Femur (tissue), 1 donor: Measurements from ENCODE around the gene HIF1A.
"Not testable (repeated sequence)": the region's sequence is repeated elsewhere in the genome, so short reads cannot be mapped to it uniquely, and the experiment has no call there.

ENCODE experiments used
- DNase-seq: peaks from one replicate; pipeline ENCODE4 v3.0.0-alpha.2; 2017

The HIF1A gene

GRCh38 chr14:61710853-61711817 lies 15.8 kb downstream of the HIF1A start:
- DNase-seq = no peak

DNA sequence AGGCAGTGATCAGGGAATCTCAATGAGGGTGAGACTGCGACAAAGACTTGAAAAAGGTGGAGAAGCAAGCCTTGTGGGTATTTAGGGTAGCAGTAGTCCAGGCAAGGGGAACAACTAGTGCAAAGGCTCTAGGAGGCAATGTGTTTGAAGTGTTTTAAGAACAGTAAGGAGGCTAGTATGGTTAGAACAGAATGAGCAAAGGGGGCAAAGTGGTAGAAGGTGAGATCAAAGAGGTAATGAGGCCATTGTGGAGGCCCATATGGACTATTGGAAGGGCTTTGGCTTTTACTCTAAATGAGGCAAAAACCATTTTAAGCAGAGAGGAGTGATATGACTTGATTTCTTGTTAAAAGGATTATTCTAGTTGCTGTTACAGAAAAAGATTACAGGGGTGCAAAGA lies 16.8 kb downstream of the HIF1A start:
- no peak for DNase-seq

DNA sequence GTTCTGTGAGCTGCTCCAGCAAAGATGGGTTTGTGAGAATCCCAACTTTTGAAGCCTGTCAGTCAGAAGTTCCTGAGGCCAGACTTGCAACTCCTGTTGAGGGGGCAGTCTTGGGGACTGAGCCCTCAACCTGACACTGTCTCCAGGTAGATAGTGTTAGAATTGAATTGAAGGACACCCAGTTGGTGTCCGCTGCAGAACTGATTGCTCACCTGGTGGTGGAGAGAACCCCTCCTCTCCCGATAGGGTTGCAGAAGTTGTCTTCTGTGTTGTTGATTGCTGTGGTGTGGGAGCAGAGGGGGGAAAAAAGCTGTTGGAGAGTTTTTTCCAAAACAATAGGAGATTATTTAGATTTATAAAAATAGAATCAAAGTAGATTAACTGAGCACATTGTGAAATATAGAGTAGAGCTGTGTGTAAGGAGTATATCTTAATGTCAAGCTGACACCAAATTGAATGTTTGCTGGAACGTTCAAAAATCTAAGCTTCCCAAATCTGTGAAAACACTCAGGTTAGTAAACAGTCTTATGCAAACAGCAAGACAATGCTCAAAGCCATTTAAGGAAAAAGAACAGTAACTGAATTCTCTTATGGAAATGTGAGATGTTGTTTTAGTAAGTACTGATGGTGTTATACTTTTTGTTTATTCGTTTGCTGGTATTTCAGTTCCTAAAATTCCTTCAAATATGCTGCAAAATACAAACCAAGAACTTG lies 18.6 kb downstream of the HIF1A start:
- no peak for DNase-seq

DNA sequence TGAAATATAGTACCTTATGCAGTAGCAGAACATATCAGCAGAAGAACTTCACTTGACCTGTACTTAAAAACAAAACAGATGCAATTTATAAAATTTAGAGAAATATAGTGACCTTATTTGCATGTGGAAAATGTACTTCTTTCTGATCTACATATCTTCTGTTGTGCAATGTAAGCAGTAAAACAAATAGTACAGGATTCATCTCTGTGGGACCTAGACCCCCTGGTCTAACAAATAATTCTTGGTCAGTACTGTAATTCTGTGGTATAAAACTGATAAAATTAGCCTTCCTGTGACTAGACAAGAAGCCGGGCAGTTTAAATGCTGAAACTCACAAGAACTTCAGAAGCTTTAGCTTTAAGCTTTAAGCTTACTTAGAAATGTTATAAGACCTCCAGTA lies 21.6 kb downstream of the HIF1A start:
- no peak for DNase-seq

DNA sequence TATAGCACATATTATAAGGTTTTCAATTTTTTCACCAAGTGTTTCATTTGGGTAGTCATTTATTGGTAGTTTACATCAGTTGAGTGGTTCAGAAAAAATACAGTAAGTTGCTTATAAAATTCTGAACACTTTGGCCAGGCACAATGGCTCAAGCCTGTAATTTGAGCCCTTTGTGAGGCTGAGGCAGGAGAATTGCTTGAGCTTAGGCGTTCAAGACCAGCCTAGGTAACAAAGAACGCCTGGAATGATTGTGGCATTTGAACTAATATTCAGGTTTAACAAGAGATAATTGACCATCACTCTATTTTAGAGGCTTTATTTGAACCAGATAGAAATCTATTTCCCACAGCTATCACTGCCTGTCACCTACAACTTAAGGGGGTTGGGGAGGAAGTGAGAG lies 22.7 kb downstream of the HIF1A start:
- DNase-seq = no peak

DNA sequence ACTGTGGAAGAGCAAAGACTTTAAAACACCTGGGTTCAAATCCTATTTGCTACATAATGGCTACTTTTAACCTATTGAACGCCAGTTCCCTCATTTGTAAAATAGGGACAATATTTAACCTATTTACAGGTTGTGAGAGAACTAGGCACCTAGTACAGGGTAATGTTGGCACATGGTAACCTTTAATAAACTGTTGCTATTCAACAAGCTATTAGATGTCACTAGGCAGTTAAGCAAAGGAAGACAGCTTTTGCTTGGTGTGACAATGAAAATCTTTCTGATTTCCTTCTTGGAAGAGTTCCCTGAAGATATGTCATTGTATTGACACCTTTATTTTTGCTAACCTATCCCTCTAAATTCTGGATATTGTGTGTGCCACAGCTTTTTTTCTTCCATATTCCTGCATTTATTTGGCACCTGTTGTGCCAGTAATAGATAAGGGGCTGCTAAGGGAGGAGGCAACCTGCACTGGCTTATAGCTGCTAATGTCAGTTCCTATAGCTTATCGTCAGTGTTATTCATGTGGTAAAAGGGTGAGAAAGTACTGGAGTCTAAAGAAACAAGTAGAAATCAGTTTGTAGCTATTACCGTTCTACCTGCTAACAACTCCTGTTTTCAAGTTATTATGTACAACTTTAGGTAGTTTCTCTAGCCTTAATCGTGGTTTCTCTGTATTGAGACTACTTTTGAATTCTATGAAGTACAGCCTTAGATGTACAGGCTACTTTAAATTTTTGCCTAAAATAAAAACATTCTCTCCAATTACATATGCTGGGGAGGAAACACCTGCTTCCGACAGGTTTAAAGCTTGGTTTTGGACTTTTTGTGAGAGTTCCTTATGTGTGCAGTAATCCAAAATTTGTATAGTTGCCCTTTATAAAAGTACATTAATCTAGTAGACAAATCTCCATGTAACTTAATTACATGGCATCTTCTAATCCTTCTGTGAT lies 24.3 kb downstream of the HIF1A start:
- no peak for DNase-seq

- DNase-seq = no peak
Measured at GRCh38 chr14:61720294-61720661, 25.0 kb downstream of the HIF1A start.

DNA sequence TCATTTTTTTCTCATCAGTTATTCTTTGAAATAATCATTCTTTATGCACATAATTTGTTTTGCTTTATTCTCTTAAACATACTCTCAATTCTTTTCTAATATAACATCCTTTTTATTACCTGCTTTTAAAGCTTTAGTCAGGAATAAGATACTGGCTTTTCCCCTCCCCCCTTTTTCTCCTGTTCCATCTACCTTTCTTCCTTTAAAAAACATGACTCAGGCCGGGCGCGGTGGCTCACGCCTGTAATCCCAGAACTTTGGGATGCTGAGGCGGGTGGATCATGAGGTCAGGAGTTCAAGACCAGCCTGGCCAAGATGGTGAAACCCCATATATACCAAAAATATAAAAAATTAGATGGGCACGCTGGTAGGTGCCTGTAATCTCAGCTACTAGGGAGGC lies 25.4 kb downstream of the HIF1A start:
- no peak for DNase-seq

DNA sequence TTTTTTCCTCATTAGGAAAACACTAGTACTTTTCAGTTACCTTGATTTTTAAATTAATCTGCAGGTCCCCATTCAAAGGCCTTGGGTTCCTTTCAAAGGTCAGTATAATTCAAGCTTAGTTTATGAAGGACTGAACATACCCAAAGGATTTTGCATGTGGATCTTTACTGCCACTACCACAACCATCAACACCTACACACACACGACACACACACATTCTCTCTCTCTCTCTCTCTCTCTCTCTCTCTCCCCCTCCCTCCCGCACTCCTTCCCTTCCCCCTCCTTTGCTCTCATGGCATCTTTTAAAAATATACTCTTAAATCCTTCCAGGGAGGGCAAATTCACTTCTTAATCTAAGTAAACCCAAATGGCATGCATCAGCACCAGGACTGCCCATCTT lies 28.8 kb downstream of the HIF1A start:
- no peak for DNase-seq

GRCh38 chr14:61726778-61727658 lies 31.7 kb downstream of the HIF1A start:
- DNase-seq = no peak

DNA sequence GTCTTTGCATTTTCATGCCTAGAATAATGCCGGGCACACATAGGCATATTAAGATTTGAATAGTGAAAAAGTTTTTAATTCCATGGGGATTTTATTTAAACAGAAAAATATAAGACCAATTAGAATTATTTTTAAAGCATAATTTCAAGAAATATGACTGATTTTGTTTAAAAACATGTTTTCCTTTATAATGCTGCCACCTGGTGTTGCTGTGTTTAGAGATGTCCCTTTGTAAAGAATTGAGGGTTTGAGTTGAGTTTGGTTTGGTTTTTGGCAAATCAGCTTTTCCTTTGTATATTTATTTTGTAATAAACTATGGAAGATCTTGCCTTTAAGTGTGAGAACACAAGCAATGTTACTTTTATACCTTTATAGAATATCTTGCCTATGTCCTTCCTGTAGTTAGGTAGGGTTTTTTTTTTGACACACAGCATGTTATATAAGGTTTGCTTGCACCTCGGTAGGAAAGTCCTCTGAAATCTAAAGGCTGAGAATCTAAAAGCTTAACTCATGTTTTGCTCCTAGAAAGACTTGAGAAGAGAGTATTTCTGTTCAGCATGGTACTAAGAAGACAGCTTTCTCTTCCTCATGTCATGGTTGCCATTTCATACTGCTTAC lies 35.6 kb downstream of the HIF1A start:
- no peak for DNase-seq

- DNase-seq = no peak
Measured at GRCh38 chr14:61733972-61734371, 38.7 kb downstream of the HIF1A start.

DNA sequence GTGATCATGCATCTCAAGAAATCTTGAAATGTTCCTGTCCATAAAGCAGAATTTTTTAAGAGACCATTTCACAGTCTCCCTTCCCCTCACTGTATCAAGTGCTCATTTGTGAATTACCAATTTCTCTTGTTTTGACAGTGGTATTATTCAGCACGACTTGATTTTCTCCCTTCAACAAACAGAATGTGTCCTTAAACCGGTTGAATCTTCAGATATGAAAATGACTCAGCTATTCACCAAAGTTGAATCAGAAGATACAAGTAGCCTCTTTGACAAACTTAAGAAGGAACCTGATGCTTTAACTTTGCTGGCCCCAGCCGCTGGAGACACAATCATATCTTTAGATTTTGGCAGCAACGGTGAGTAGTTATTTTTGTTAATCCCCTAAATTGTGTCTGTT lies 41.4 kb downstream of the HIF1A start:
- no peak for DNase-seq

DNA sequence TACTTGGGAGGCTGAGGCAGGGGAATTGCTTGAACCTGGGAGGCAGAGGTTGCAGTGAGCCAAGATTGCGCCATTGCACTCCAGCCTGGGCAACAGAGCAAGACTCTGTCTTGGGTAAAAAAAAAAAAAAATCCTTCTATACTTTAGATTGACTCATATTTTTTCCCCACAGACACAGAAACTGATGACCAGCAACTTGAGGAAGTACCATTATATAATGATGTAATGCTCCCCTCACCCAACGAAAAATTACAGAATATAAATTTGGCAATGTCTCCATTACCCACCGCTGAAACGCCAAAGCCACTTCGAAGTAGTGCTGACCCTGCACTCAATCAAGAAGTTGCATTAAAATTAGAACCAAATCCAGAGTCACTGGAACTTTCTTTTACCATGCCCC lies 42.6 kb downstream of the HIF1A start:
- no peak for DNase-seq

DNA sequence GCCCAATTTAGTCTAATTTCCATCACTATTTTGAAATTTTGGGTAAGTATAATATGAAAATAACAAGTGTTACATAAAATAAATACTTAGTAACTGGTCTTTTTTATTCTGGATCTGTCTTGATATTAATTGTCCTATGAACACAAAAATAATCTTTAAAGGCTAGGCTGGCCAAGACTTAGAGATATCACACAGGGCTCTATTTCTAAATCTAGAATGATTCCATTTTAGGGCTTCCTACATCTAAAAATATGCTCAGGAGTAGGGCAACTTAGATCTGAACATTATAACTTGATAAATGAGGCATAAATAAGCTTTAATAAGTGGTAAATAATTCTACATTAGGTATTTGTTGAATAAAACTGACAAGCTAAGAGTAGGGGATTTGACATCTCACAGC lies 43.8 kb downstream of the HIF1A start:
- DNase-seq = no peak

DNA sequence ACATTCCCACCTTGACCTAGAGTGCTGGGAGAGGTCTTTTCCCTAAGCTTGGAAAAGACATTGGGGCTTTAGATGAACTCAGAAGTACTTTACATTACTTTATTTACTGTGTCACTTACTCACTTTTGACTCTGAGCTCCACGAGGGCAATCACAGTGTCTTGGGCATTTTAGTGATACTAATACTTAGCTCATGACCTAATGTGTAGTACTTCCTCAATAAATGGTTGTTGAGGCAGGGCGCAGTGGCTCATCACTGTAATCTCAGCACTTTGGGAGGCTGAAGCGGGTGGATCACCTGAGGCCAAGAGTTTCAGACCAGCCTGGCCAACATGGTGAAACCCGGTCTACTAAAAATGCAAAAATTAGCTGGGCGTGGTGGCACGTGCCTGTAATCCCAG lies 47.1 kb downstream of the HIF1A start:
- no peak for DNase-seq

DNA sequence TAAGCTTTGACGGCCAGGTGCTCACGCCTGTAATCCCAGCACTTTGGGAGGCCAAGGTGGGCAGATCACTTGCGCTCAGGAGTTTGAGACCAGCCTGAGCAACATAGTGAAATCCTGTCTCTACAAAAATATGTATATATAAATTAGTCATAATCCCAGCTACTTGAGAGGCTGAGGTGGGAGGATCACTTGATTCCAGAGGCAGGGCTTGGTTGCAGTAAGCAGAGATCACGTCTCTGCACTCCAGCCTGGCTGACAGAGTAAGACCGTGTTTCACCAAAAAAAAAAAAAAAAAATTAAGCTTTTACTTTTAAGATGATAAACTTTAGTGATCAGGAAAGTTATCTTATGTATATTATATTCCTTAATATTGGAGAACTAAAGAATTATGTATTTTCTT lies 48.9 kb downstream of the HIF1A start:
- no peak for DNase-seq

DNA sequence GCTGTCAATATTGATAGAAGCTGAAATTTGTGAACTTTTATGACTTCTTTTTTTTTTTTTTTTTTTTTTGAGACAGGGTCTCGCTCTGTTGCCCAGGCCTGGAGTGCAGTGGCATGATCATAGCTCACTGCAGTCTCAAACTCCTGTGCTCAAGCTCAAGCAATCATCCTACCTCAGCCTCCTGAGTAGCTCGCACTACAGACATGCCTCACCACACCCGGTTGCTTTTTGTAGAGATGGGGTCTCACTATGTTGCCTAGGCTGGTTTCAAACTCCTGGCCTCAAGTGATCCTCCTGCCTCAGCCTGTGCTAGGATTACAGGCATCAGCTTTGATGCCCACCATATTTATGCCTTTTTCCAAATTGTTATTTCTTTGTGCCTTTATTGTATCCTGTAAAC lies 51.0 kb downstream of the HIF1A start:
- not testable (repeated sequence) for DNase-seq

DNA sequence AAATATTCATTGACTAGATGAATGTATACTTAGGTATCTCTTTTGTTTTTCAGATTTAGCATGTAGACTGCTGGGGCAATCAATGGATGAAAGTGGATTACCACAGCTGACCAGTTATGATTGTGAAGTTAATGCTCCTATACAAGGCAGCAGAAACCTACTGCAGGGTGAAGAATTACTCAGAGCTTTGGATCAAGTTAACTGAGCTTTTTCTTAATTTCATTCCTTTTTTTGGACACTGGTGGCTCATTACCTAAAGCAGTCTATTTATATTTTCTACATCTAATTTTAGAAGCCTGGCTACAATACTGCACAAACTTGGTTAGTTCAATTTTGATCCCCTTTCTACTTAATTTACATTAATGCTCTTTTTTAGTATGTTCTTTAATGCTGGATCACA lies 51.6 kb downstream of the HIF1A start:
- no peak for DNase-seq

GRCh38 chr14:61747342-61747741 lies 52.0 kb downstream of the HIF1A start:
- no peak for DNase-seq

- no peak for DNase-seq
Measured at GRCh38 chr14:61749264-61749663, 54.0 kb downstream of the HIF1A start.

DNA sequence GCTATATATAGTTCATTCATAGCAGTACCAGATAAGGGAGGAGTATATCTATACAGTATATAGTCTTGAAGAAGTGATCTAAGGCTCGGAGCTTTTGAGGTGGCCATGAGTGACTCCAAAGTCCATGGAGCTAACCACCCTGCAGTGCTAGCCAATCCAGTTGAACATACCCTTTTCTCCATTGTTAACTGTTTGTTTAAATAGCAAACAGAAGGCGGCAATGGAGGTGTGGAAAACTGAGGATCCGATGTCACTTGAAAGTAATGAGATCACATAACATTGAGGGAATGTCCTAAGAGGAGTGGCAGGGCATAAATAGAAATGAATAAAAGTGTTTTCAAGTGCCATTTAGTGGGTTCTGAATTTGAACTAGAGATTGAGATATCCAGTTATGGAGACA lies 54.6 kb downstream of the HIF1A start:
- no peak for DNase-seq
